LNCAP (cell line): ENCODE measurements around the gene RABGAP1.

ENCODE experiments used
- CTCF ChIP-seq: fragments of 450-650 bp; IDR thresholded peaks from 2 replicates; pipeline ENCODE4 v1.5.1; 2017; ENCODE audit warnings: mild to moderate bottlenecking

Gene RABGAP1

GRCh38 chr9:123120131-123120530, 179.3 kb downstream of the RABGAP1 start:
- no peak for TF ChIP-seq CTCF

- TF ChIP-seq CTCF = no peak
Measured at GRCh38 chr9:123120953-123121352, 180.1 kb downstream of the RABGAP1 start.

- no peak for TF ChIP-seq CTCF
Measured at GRCh38 chr9:123121457-123121856, 180.6 kb downstream of the RABGAP1 start.

- no peak for TF ChIP-seq CTCF
Measured at GRCh38 chr9:123127512-123128075, 186.8 kb downstream of the RABGAP1 start.

GRCh38 chr9:123128591-123128990, 187.8 kb downstream of the RABGAP1 start:
- no peak for TF ChIP-seq CTCF

GRCh38 chr9:123129423-123129822, 188.6 kb downstream of the RABGAP1 start:
- TF ChIP-seq CTCF = no peak

- no peak for TF ChIP-seq CTCF
Measured at GRCh38 chr9:123131258-123131657, 190.4 kb downstream of the RABGAP1 start.

- no peak for TF ChIP-seq CTCF
Measured at GRCh38 chr9:123131993-123132392, 191.2 kb downstream of the RABGAP1 start.
